GM13977 (cell line): Measurements from ENCODE around the gene CACNA1C.

Source experiments
- DNase-seq: peaks from one replicate; pipeline ENCODE4 v3.0.0; 2012; ENCODE audit warnings: low spot score
- CTCF ChIP-seq: IDR thresholded peaks from 2 replicates; pipeline ENCODE4 v1.5.1; 2012; ENCODE audit warnings: mild to moderate bottlenecking, control low read depth; ENCODE audit not compliant: insufficient read depth; ENCODE audit errors: extremely low read depth, missing control alignments
- in situ Hi-C: fragments of 300-500 bp; cut with MboI; formaldehyde crosslinking; loops from one replicate; pipeline ENCODE4 v1.12.0; 2022; ENCODE audit warnings: low sequenced_read_pairs, low pct_unique_long_range_greater_than_20kb, mixed read lengths, inconsistent platforms; ENCODE audit not compliant: unreplicated experiment

The CACNA1C gene

GRCh38 chr12:2678426-2678825 lies 625.6 kb downstream of the CACNA1C start:
- in situ Hi-C loops: no loop called here
- TF ChIP-seq CTCF: no peak
- no peak for DNase-seq

GRCh38 chr12:2679068-2679815 lies 626.5 kb downstream of the CACNA1C start:
- TF ChIP-seq CTCF: no peak
- in situ Hi-C loops: no loop called here
- no peak for DNase-seq

GRCh38 chr12:2679816-2680675 lies 627.3 kb downstream of the CACNA1C start:
- in situ Hi-C loops: no loop called here
- TF ChIP-seq CTCF: no peak
- no peak for DNase-seq

- in situ Hi-C loops: no loop called here
- no peak for TF ChIP-seq CTCF
- no peak for DNase-seq
These were observed 627.9 kb downstream of the CACNA1C start for GRCh38 chr12:2680676-2681039.

DNA sequence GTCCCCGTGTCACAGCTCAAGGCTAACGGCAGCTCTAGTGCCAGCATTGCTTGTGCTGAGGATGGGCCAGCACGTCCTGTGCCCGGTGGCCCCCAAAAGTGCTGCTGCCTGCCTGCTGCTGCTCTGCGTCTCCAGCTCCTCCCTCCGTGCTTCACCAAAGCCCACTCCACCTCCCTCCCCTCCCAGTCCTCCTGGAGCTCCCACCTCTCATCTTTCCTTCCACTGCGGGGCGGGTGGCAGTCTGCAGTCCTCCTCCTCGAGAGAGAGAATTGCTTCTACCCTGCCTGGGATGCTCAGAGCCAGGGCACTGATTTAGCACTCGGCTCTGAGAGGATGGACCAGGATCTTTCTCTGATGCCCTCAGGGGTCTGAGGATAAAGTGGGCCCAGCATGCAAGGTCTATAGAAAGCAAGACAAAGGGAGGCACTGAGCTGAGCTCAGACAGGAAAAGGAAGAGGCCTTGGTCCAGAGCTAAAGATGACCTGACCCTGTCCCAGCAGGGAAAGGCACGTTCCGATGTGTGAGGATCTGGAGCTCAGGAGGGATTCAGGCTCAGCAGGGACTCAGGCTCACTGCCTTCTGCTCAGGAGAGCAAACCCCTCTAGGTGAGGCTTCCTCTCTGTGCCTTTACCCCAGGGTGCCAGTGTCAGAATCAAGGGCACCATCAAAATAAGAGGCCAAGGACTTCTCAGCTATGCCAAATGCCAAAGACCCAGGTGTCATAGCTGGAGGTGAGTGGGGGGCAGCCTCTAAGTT lies 628.8 kb downstream of the CACNA1C start:
- no peak for TF ChIP-seq CTCF
- DNase-seq: no peak
- in situ Hi-C loops: no loop called here

- in situ Hi-C loops: no loop called here
- peak; percentile 39 for TF ChIP-seq CTCF
- DNase-seq: no peak
These were observed 629.8 kb downstream of the CACNA1C start for GRCh38 chr12:2682296-2683251.
